Panc1 (cell line): ENCODE results near the gene ACSL6. TPM values are rescaled to one million over a fixed set of nuclear protein-coding genes. Genes with fewer than 3 reads are reported as not detected.

Source experiments
- ATAC-seq: fragments of 200-7000 bp; cut with Tn5 transposase; 2 replicates; pipeline ENCODE4 v1.9.1; 2020; ENCODE audit warnings: mild to moderate bottlenecking, moderate library complexity
- BruUV-seq: library from RNA; stranded (reverse); fragments of 400-500 nt; replicated peaks from 2 replicates; lab custom pipeline; 2021; lab: Mats Ljungman, UMichigan
- CTCF ChIA-PET: fragments of 300-600 bp; sonication (Branson Sonifier 250); formaldehyde crosslinking; loops from one replicate; lab custom pipeline; 2022; ENCODE audit warnings: antibody characterized with exemption; lab: Charles Lee
- POLR2A ChIA-PET: fragments of 300-600 bp; sonication (Branson Sonifier 250); formaldehyde crosslinking; loops from one replicate; lab custom pipeline; 2022; ENCODE audit warnings: antibody characterized with exemption; lab: Charles Lee
- DNase-seq: peaks from one replicate; pipeline ENCODE4 v3.0.0-alpha.2; 2010; ENCODE audit warnings: low read depth, low spot score
- H3K27ac ChIP-seq: 2 replicates; pipeline ENCODE4 v1.5.1; 2011; ENCODE audit warnings: mild to moderate bottlenecking, low read length, inconsistent platforms
- H3K27me3 ChIP-seq: fragments of 200-500 bp; sonication (Bioruptor generic); 2 replicates; pipeline ENCODE4 v1.6.0; 2014; ENCODE audit warnings: low read length, inconsistent platforms; ENCODE audit not compliant: control insufficient read depth, insufficient read depth
- H3K36me3 ChIP-seq: fragments of 200-500 bp; sonication (Bioruptor generic); 2 replicates; pipeline ENCODE4 v1.5.1; 2014; ENCODE audit warnings: inconsistent platforms, mild to moderate bottlenecking, low read length, moderate library complexity; ENCODE audit not compliant: control insufficient read depth, insufficient read depth
- H3K4me1 ChIP-seq: 2 replicates; pipeline ENCODE4 v1.5.1; 2011; ENCODE audit warnings: inconsistent platforms, mild to moderate bottlenecking, low read length, moderate library complexity; ENCODE audit not compliant: control insufficient read depth, insufficient read depth
- H3K4me3 ChIP-seq, 2 experiments: 2 replicates each; pipeline ENCODE4 v1.5.1; 2011 to 2012; ENCODE audit warnings: low read depth in 2 of 2, low read length in 2 of 2, mild to moderate bottlenecking in 2 of 2, inconsistent platforms in 1 of 2, moderate library complexity in 1 of 2
- H3K9me3 ChIP-seq: fragments of 200-500 bp; sonication (Bioruptor generic); 2 replicates; pipeline ENCODE4 v1.5.1; 2014; ENCODE audit warnings: low read depth, mild to moderate bottlenecking, inconsistent platforms, low read length, moderate library complexity; ENCODE audit not compliant: control insufficient read depth, insufficient read depth
- POLR2AphosphoS5 ChIP-seq: IDR thresholded peaks from 2 replicates; pipeline ENCODE4 v1.6.1; 2012; ENCODE audit warnings: mild to moderate bottlenecking, low read depth, low read length, moderate library complexity
- REST ChIP-seq, 2 experiments: IDR thresholded peaks; 2 replicates each; pipeline ENCODE4 v1.6.1; 2011 to 2012; ENCODE audit warnings: low read depth in 2 of 2, control low read depth in 1 of 2, low read length in 1 of 2, mild to moderate bottlenecking in 1 of 2, moderate library complexity in 1 of 2; ENCODE audit not compliant: insufficient read depth in 1 of 2
- SIN3A ChIP-seq: IDR thresholded peaks from 2 replicates; pipeline ENCODE4 v1.6.1; 2012; ENCODE audit warnings: low read depth, mild to moderate bottlenecking, low read length, moderate library complexity, borderline replicate concordance; ENCODE audit not compliant: insufficient read depth
- TCF7L2 ChIP-seq: IDR thresholded peaks from 2 replicates; pipeline ENCODE4 v1.6.1; 2011; ENCODE audit warnings: mild to moderate bottlenecking, low read depth, low read length, inconsistent platforms
- in situ Hi-C: cut with HindIII; loops from 2 replicates; pipeline ENCODE4 v1.10.0; 2016; ENCODE audit warnings: low sequenced_read_pairs, low pct_unique_long_range_greater_than_20kb
- intact Hi-C: fragments of 100-400 bp; cut with micrococcal nuclease; formaldehyde crosslinking; loops from one replicate; pipeline ENCODE4 v1.10.0; 2022; ENCODE audit not compliant: unreplicated experiment
- total RNA-seq: library from RNA; stranded (reverse); gene quantifications from one replicate; pipeline ENCODE4 v1.2.1, GENCODE V29; 2021; ENCODE audit not compliant: unreplicated experiment
- TF ChIP-seq, protein P1 (sequence below): fragments of 450-650 bp; IDR thresholded peaks from 2 replicates; pipeline ENCODE4 v1.5.1; 2017; ENCODE audit warnings: mild to moderate bottlenecking

ACSL6 gene
- total RNA-seq, 1 experiment from 2014 or later = 0.18 TPM

DNA sequence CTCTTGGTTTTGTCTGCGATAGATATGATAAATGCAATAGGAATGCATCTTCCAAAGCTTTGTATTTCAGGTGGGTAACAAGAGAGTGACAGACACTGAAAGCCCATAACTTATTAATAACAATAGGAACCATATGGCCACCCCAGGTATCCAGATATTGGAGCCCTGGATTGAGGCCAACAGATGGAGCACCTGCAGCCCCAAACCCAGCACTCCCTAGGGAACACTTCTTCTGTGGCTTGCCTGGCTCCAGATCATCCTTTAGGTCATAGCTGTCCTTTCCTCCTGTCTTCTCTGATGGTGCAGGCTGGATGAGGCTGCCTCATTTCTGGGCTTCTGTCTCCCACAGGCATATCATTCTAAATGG, 44.0 kb upstream of the ACSL6 start:
- Histone ChIP-seq H3K27ac (no peak overlapping the region), H3K27me3 (no peaks in the 10 kb centered on the region), H3K4me3 (no peak overlapping the region), H3K36me3 (no peaks in the 10 kb centered on the region), H3K4me1 (no peaks in the 10 kb centered on the region), H3K9me3 (no peaks in the 10 kb centered on the region)
- DNase-seq (no peak), ATAC-seq (no peak)
- intact Hi-C loops (no loop called here), in situ Hi-C loops (no loop called here)
- ChIA-PET POLR2A (no interaction called here), CTCF (no interaction called here)
- TF ChIP-seq SIN3A (no peak), REST (IDR thresholded peaks at IDR 0.05; ENCODE audit: insufficient read depth in 1 of 2, low read depth in 2 of 2, low read length in 1 of 2) (no peak), TCF7L2 (no peak), POLR2AphosphoS5 (no peak)
- TF ChIP-seq, protein P1, sequence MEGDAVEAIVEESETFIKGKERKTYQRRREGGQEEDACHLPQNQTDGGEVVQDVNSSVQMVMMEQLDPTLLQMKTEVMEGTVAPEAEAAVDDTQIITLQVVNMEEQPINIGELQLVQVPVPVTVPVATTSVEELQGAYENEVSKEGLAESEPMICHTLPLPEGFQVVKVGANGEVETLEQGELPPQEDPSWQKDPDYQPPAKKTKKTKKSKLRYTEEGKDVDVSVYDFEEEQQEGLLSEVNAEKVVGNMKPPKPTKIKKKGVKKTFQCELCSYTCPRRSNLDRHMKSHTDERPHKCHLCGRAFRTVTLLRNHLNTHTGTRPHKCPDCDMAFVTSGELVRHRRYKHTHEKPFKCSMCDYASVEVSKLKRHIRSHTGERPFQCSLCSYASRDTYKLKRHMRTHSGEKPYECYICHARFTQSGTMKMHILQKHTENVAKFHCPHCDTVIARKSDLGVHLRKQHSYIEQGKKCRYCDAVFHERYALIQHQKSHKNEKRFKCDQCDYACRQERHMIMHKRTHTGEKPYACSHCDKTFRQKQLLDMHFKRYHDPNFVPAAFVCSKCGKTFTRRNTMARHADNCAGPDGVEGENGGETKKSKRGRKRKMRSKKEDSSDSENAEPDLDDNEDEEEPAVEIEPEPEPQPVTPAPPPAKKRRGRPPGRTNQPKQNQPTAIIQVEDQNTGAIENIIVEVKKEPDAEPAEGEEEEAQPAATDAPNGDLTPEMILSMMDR = no peak
- BruUV-seq = no TSS peak

DNA sequence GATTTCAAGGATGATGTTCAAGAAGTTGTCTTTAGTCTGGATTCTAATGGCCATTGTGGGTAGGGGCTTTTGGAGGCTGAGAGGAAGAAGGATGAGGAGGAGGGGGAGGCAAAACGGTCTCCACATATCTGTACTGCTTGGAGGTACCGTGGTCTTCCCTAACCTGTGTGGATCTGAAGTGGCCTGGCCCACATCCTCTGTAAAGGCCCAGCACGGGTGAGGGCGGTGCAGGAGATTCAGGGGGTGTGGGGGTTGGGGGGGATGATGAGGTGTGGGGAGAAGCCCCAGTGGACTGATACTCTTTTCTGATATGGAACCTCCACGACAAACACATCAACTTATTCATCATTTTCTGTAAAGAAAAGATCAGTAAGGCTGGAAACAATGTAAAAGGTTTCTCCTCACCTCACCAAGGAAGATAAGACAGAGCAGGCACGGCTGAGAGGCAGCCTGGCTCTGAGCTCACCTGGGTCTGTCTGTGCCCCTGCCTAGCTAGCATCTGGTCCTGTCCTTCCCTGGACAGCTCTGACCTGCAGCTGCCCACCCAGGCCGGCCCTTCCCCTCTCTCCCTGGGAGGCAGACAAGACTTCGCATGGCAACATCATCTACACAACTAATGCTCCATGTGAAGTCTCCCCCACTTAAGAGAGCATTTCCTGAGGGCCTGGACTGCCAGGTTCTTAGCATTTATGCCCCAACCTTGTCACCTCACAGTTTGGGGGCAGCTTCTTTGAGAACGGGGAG, 43.4 kb upstream of the ACSL6 start:
- no TSS peak for BruUV-seq
- no peaks in the 10 kb centered on the region for H3K36me3 ChIP-seq
- H3K9me3 ChIP-seq = no peaks in the 10 kb centered on the region
- ChIA-PET POLR2A (no interaction called here), CTCF (no interaction called here)
- in situ Hi-C loops (no loop called here), intact Hi-C loops (no loop called here)
- ATAC-seq (no peak), DNase-seq (no peak)
- no peak overlapping the region for H3K4me3 ChIP-seq
- H3K27ac ChIP-seq = no peak overlapping the region
- no peaks in the 10 kb centered on the region for H3K4me1 ChIP-seq
- TF ChIP-seq TCF7L2 = no peak
- no peak for TF ChIP-seq POLR2AphosphoS5
- TF ChIP-seq SIN3A = no peak
- no peak for TF ChIP-seq REST (IDR thresholded peaks at IDR 0.05; ENCODE audit: insufficient read depth in 1 of 2, low read depth in 2 of 2, low read length in 1 of 2)
- TF ChIP-seq, protein P1 = no peak
- H3K27me3 ChIP-seq = no peaks in the 10 kb centered on the region
